Right lobe of liver (tissue), 6 donors: ENCODE results near the gene MT1A. TPM values are rescaled to one million over a fixed set of nuclear protein-coding genes. Genes with fewer than 3 reads are reported as not detected.
"Not testable (repeated sequence)": the region's sequence is repeated elsewhere in the genome, so short reads cannot be mapped to it uniquely, and the experiment has no call there.

Source experiments
- ATAC-seq, 4 donors: fragments of 200-7000 bp; cut with Tn5 transposase; one replicate each; pipeline ENCODE4 v1.9.1; 2020; ENCODE audit warnings: mild to moderate bottlenecking in 4 of 4, moderate library complexity in 4 of 4
- DNase-seq, 3 donors: peaks; one replicate each; pipeline ENCODE4 v3.0.0-alpha.2; 2020
- H3K27ac ChIP-seq, 3 donors: fragments of 200-600 bp; one replicate each; pipeline ENCODE4 v1.8.0; 2022
- H3K27me3 ChIP-seq, 2 donors: fragments of 200-600 bp; one replicate each; pipeline ENCODE4 v1.8.0; 2022
- H3K36me3 ChIP-seq, 4 donors: fragments of 200-600 bp; sonication (generic) in 1 of 4; one replicate each; pipeline versions ENCODE4 v1.5.1 to v1.8.0; 2017 to 2022; ENCODE audit warnings: control low read depth in 1 of 4
- H3K4me1 ChIP-seq, 4 donors: fragments of 200-600 bp; sonication (generic) in 1 of 4; one replicate each; pipeline versions ENCODE4 v1.5.1 to v1.8.0; 2017 to 2022; ENCODE audit warnings: control low read depth in 1 of 4
- H3K4me3 ChIP-seq, 3 donors: fragments of 200-600 bp; one replicate each; pipeline ENCODE4 v1.8.0; 2022
- H3K9me3 ChIP-seq, 4 donors: fragments of 200-600 bp; sonication (generic) in 1 of 4; one replicate each; pipeline versions ENCODE4 v1.5.1 to v1.8.0; 2017 to 2022; ENCODE audit warnings: control low read depth in 1 of 4
- POLR2A ChIP-seq: fragments of 450-650 bp; IDR thresholded peaks from one replicate; pipeline ENCODE4 v1.6.1; 2017; ENCODE audit warnings: antibody characterized with exemption, mild to moderate bottlenecking
- WGBS: methylation state at CpG from one replicate; pipeline ENCODE4 v1.1.6; 2018; ENCODE audit warnings: low coverage, low lambda C conversion rate; ENCODE audit not compliant: insufficient coverage; ENCODE audit errors: missing lambda C conversion rate; 5-methylcytosine and 5-hydroxymethylcytosine counted together
- intact Hi-C, 2 donors: fragments of 100-400 bp; cut with DNase I; formaldehyde crosslinking; loops; one replicate each; pipeline versions ENCODE4 v1.11.2 to v1.14.1; 2022
- total RNA-seq, 6 experiments: library from RNA; depleted of rRNA in 2 of 6; stranded (reverse); fragments of >200 nt in 2 of 6; fragmentation: NEBNext Ultra II Directional in 3 of 6; extraction: Animal tissue kit (Norgen Biotek cat#: 25700) in 3 of 6; gene quantifications; one replicate each; pipeline versions ENCODE4 v1.1.0 to v1.2.4, GENCODE V29; 2016 to 2023
- TF ChIP-seq, protein P1 (sequence below), 4 donors: fragments of 200-600 bp in 3 of 4; fragments of 450-650 bp in 1 of 4; IDR thresholded peaks; one replicate each; pipeline versions ENCODE4 v1.5.1 to v1.8.0; 2016 to 2022; ENCODE audit warnings: antibody characterized with exemption in 4 of 4, mild to moderate bottlenecking in 2 of 4
- donor health status: DM: no; HTN: yes; CAD: no.
- donor health status: DM: no; HTN: no; CAD: no.
- donor health status: DM: no; HTN: no; CAD: no.
- donor health status: DM: no; HTN: yes; CAD: no.
- donor health status: DM: no; HTN: yes; CAD: no.

The MT1A gene
- total RNA-seq, 6 experiments from 2014 or later: 34.9 to 161 (median 110) TPM

DNA sequence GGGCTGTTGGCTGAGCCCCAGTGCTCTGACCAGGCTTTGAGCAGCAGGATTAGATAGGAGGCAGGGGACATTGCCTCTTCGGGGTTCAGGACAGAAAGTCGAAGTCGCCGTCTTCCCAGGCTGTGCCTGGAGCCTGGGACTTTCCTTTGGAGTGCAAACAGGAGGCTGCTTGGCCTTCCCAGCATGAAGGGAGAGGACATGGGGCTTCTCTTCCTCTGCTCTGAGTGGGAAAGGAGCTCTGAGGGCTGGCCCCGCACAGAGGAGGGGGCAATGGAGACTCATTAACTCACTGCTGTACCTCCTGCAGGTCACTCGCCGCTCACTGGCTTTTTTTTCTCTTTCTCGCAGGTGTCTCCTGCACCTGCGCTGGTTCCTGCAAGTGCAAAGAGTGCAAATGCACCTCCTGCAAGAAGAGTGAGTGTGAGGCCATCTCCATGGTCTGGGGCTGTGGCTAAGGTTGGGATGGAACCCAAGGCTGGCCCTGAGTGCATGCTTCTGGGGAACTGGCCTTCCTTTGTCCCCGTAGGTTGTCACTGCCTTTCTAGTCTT is 19.9 kb downstream of the MT1A start:
- no peaks in the 10 kb centered on the region for H3K27me3 ChIP-seq
- peak overlapping the region; percentile 58 to 78 (median 61) for H3K4me3 ChIP-seq
- ATAC-seq (peak in 1 of 4 donors; percentile 0), DNase-seq (peak in 2 of 3 donors; percentile 65 to 79)
- TF ChIP-seq POLR2A: no peak
- H3K4me1 ChIP-seq: peaks cover 0 to 8% (median 1%) of the 10 kb centered on the region in 4 donors
- H3K27ac ChIP-seq: peak overlapping the region; percentile 63 to 91 (median 67)
- intact Hi-C loops: no loop called here
- H3K36me3 ChIP-seq: peaks cover 0 to 13% (median 0%) of the 10 kb centered on the region in 4 donors
- no peaks in the 10 kb centered on the region for H3K9me3 ChIP-seq
- WGBS: 56% methylated on average over 6 of the region's 10 CpGs

DNA sequence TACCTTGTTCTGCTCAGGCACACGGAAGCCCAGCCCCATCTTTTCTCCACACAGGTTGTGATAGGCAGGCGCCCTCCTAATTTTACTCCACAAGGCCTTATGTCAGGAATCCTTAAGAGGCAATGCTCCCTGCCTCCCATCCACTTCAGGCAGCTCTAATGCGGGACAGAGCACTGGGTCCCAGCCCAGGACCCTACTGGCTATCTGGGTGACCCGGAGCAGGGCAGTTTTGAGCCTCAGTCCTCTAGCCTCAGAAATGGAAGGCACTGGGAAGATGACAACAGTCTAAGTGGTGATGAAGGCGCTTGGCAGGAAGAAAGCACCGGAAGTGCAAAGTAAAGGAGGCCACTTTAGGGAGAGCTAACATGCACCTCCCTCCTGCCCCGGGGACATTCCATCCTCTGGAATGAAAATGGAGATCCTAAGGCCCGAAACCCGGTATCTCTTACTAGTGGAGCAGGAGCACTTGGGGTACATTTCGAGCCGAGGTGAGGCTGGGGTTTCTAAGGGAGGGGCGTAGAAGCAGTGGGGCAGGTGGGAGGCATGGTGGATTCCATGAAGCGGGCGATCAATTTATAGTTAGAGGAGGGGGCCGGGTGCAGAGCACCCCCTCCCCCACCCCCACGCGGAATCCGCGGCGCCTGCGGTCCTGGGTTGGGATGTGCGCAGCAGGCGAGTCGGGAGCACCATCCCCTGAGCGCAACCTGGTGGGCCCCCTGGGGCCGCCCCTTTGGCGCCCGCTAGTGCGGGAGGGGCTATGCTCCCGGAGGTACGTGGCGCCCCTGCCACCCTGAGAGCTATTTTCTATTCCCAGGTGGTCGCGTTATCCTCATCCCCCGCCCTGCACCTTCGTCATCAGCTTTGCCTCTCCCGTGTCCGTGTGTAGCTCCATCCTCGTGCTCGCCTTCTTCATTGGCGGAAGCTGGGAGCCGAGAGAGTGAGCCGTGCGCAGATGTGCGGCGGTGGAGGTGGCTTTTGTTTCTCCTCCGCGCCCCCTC is 24.2 kb downstream of the MT1A start:
- Histone ChIP-seq H3K36me3 (peaks cover 0 to 13% (median 0%) of the 10 kb centered on the region in 4 donors), H3K27ac (no peak overlapping the region), H3K9me3 (no peaks in the 10 kb centered on the region), H3K4me1 (peaks cover 0 to 8% (median 0%) of the 10 kb centered on the region in 4 donors), H3K4me3 (no peak overlapping the region), H3K27me3 (no peaks in the 10 kb centered on the region)
- ATAC-seq (no peak), DNase-seq (no peak)
- intact Hi-C loops: no loop called here
- WGBS: 51% methylated on average over 31 of the region's 48 CpGs
- TF ChIP-seq, protein P1, sequence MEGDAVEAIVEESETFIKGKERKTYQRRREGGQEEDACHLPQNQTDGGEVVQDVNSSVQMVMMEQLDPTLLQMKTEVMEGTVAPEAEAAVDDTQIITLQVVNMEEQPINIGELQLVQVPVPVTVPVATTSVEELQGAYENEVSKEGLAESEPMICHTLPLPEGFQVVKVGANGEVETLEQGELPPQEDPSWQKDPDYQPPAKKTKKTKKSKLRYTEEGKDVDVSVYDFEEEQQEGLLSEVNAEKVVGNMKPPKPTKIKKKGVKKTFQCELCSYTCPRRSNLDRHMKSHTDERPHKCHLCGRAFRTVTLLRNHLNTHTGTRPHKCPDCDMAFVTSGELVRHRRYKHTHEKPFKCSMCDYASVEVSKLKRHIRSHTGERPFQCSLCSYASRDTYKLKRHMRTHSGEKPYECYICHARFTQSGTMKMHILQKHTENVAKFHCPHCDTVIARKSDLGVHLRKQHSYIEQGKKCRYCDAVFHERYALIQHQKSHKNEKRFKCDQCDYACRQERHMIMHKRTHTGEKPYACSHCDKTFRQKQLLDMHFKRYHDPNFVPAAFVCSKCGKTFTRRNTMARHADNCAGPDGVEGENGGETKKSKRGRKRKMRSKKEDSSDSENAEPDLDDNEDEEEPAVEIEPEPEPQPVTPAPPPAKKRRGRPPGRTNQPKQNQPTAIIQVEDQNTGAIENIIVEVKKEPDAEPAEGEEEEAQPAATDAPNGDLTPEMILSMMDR (IDR thresholded peaks at IDR 0.05): no peak
- no peak for TF ChIP-seq POLR2A

DNA sequence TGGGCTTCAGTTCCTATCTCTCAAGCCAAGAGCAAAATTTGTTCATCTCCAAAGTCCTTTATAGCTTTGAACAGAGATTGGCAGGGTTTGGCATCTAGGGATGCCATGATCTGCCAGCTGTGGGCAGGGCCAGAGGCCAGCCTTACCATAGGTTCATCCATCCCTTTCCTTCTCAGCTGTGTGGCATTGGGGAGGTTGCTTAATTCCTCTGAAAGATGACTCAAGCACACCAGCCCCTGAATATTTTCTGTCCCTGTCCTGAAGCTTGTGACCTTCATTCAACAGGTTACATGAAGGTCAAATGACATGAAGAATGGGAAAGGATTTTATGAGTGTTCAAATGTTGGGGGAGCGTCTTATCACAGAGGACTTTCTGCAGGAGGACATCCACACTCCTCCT is 26.0 kb downstream of the MT1A start:
- ATAC-seq (peak in 2 of 4 donors; percentile 1 to 5), DNase-seq (peak in 1 of 3 donors; percentile 57)
- TF ChIP-seq, protein P1 (IDR thresholded peaks at IDR 0.05): no peak
- no peak for TF ChIP-seq POLR2A
- WGBS: no CpG with 5 or more reads among the region's 1 CpG
- Histone ChIP-seq H3K27me3 (no peaks in the 10 kb centered on the region), H3K27ac (no peak overlapping the region), H3K4me3 (no peak overlapping the region), H3K9me3 (no peaks in the 10 kb centered on the region), H3K36me3 (peaks cover 0 to 3% (median 0%) of the 10 kb centered on the region in 4 donors), H3K4me1 (peaks cover 0 to 9% (median 0%) of the 10 kb centered on the region in 4 donors)
- intact Hi-C loops: no loop called here

DNA sequence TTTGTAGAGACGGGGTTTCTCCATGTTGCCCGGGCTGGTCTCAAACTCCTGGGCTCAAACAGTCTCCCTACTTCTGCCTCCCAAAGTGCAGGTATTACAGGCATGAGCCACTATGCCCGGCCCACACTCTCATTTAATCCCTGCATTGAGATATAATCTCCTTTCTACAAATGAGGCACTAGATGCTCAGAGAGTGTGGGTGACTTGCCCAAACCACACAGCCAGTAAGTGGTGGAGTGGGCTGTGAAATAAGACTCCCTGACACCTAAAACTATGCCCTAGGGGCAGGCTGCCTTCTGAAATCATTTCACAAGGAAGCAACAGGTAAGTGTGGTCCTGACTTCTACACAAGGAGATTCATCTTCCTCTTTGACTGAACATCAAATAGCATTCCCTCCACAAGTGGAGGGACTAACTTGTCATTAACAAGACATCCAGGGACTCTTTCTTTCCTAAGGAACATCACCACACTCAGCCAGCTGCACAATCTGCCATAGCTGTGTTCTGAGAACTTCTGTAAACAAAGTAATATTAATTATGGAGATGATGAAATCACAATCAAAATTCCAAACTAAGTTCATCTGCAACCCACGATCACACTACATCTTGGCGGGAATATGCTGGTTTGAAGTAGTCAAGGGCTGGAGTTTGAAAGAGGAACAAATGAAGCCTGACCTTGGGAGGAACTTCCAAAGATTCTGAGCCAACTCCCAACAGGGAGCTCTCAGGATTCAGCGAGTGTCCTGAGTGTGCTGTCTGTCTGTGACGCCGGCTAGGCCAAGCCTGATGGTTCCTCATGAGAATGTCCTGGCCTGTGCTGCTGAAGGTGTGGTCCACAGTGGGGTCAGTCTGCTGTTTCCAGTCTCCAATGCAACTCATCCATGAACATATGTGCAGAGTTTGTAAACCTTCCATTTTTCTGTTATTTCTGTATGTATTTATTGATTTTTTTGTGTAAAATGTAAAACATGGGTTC is 27.1 kb downstream of the MT1A start:
- H3K9me3 ChIP-seq, intact Hi-C loops, H3K27me3 ChIP-seq, H3K36me3 ChIP-seq, H3K4me1 ChIP-seq: not testable (repeated sequence)
- peak in 2 of 4 donors; percentile 4 to 9 for ATAC-seq
- peak in 2 of 3 donors; percentile 73 to 76 for DNase-seq
- 67% methylated on average over 5 of the region's 8 CpGs for WGBS
- peak overlapping the region in 2 of 3 donors; percentile 73 to 85 for H3K4me3 ChIP-seq
- H3K27ac ChIP-seq: peak overlapping the region in 1 of 3 donors; percentile 88
